HepG2 (cell line): ENCODE results near the gene CRIM1. TPM values are rescaled to one million over a fixed set of nuclear protein-coding genes. Genes with fewer than 3 reads are reported as not detected.

ENCODE experiments used
- ATAC-seq: fragments of 200-7000 bp; cut with Tn5 transposase; 3 replicates; pipeline ENCODE4 v1.9.1; 2020; ENCODE audit warnings: mild to moderate bottlenecking, moderate library complexity
- BruUV-seq: library from RNA; stranded (reverse); fragments of 400-500 nt; replicated peaks from 2 replicates; lab custom pipeline; 2021; lab: Mats Ljungman, UMichigan
- CTCF ChIA-PET: fragments of 300-600 bp; formaldehyde crosslinking; extraction: SDS; loops from one replicate; lab custom pipeline; 2021; ENCODE audit warnings: low total read pairs, inconsistent platforms, low intra/inter-chr PET ratio; lab: Yijun Ruan, JAX
- POLR2A ChIA-PET: fragments of 350-600 bp; sonication (Branson Sonifier 250); formaldehyde crosslinking; loops from one replicate; lab custom pipeline; 2020; ENCODE audit warnings: antibody characterized with exemption, inconsistent platforms; lab: Yijun Ruan, JAX
- DNase-seq: peaks from one replicate; pipeline ENCODE4 v3.0.0-alpha.2; 2015; ENCODE audit warnings: low spot score
- FAIRE-seq: peaks from 3 replicates; lab custom pipeline; 2011; peaks lifted over from hg19 to GRCh38; lab: Jason Lieb, UNC
- H2AFZ ChIP-seq: one replicate; pipeline ENCODE4 v1.6.1; 2011; ENCODE audit warnings: low read length, inconsistent platforms
- H3K27ac ChIP-seq: fragments of 300-600 bp; 3 replicates; pipeline ENCODE4 v1.8.0; 2011; ENCODE audit warnings: mixed run types, mild to moderate bottlenecking, mixed read lengths, low read length, inconsistent platforms; ENCODE audit not compliant: insufficient read depth; ENCODE audit errors: extremely low read length
- H3K27me3 ChIP-seq, 2 experiments: fragments of 200-600 bp in 1 of 2; 2 replicates in 1 of 2; 3 replicates in 1 of 2; pipeline versions ENCODE4 v1.6.0 to v1.8.0; 2011; ENCODE audit warnings: low read length in 2 of 2, mild to moderate bottlenecking in 2 of 2, moderate library complexity in 2 of 2, inconsistent platforms in 1 of 2; ENCODE audit not compliant: insufficient read depth in 2 of 2, control insufficient read depth in 1 of 2
- H3K36me3 ChIP-seq, 2 experiments: fragments of 200-600 bp in 1 of 2; replicated peaks in 1 of 2; 2 replicates in 1 of 2; 3 replicates in 1 of 2; pipeline versions ENCODE4 v1.5.1 to v1.8.0; 2011; ENCODE audit warnings: low read length in 2 of 2, inconsistent platforms in 1 of 2; ENCODE audit not compliant: insufficient read depth in 2 of 2, control insufficient read depth in 1 of 2
- H3K4me1 ChIP-seq: 2 replicates; pipeline ENCODE4 v1.5.1; 2012; ENCODE audit warnings: low read length, inconsistent platforms; ENCODE audit not compliant: insufficient read depth
- H3K4me2 ChIP-seq: 2 replicates; pipeline ENCODE4 v1.6.0; 2011; ENCODE audit warnings: low read depth, low read length, inconsistent platforms
- H3K4me3 ChIP-seq, 3 experiments: fragments of 200-600 bp in 1 of 3; sonication (generic), shearing (Covaris generic) in 1 of 3; replicated peaks in 1 of 3; 2 replicates each; pipeline ENCODE4 v1.5.1; 2011 to 2016; ENCODE audit warnings: low read length in 3 of 3, inconsistent platforms in 2 of 3, low read depth in 2 of 3, mild to moderate bottlenecking in 2 of 3, control low read depth in 1 of 3, mixed read lengths in 1 of 3; ENCODE audit not compliant: insufficient read depth in 1 of 3
- H3K79me2 ChIP-seq: one replicate; pipeline ENCODE4 v1.6.1; 2011; ENCODE audit warnings: low read length, inconsistent platforms; ENCODE audit not compliant: insufficient read depth
- H3K9ac ChIP-seq: 2 replicates; pipeline ENCODE4 v1.6.0; 2011; ENCODE audit warnings: mild to moderate bottlenecking, low read depth, low read length, inconsistent platforms; ENCODE audit not compliant: insufficient read depth
- H3K9me3 ChIP-seq: 2 replicates; pipeline ENCODE4 v1.5.1; 2012; ENCODE audit warnings: mild to moderate bottlenecking, low read length
- H4K20me1 ChIP-seq: 2 replicates; pipeline ENCODE4 v1.6.0; 2011; ENCODE audit warnings: inconsistent platforms, mild to moderate bottlenecking, low read length, moderate library complexity; ENCODE audit not compliant: insufficient read depth
- CEBPB ChIP-seq: IDR thresholded peaks from 2 replicates; pipeline ENCODE4 v1.6.1; 2011; ENCODE audit warnings: low read depth, low read length, improper control_type of control experiment, borderline replicate concordance
- CEBPZ ChIP-seq: IDR thresholded peaks from 2 replicates; pipeline ENCODE4 v1.6.1; 2012; ENCODE audit warnings: low read length, improper control_type of control experiment
- WGBS: methylation state at CpG from one replicate; pipeline ENCODE4 v1.1.6; 2017; ENCODE audit warnings: low lambda C conversion rate; 5-methylcytosine and 5-hydroxymethylcytosine counted together
- in situ Hi-C: cut with HindIII; loops from 2 replicates; pipeline ENCODE4 v1.10.0; 2017; ENCODE audit warnings: low pct_unique_long_range_greater_than_20kb; ENCODE audit not compliant: extremely low pct_ligation_motif_present
- intact Hi-C: fragments of 100-400 bp; cut with micrococcal nuclease; formaldehyde crosslinking; loops from one replicate; pipeline ENCODE4 v1.10.0; 2022; ENCODE audit not compliant: unreplicated experiment
- polyA plus RNA-seq, 8 experiments: library from polyadenylated mRNA; depleted of rRNA in 3 of 8; stranded (reverse) in 7 of 8; unstranded in 1 of 8; fragments of >200 nt; fragmentation: Illumina TruSeq in 4 of 8; extraction: Trizol in 4 of 8; gene quantifications; 2 replicates each; pipeline versions ENCODE4 v1.2.1 to v1.2.3, GENCODE V29; 2011 to 2016; ENCODE audit warnings: low read depth in 4 of 8, missing spikeins in 1 of 8, mixed read lengths in 1 of 8; ENCODE audit not compliant: insufficient read depth in 1 of 8
- total RNA-seq, 5 experiments: library from RNA; depleted of rRNA; stranded (reverse); fragments of >200 nt; fragmentation: Illumina TruSeq; extraction: Trizol; gene quantifications; 2 replicates each; pipeline ENCODE4 v1.2.3, GENCODE V29; 2016; ENCODE audit warnings: low read depth in 1 of 5

Gene CRIM1
- total and polyA plus RNA-seq, 2 of the 13 experiments (the other 11 are each of a cell fraction or from before 2014, with no cell fraction given) = 39.1 to 69.9 TPM

GRCh38 chr2:36399050-36399449 lies 43.5 kb downstream of the CRIM1 start:
- WGBS = 96% methylated on average over 2 of the region's 2 CpGs
- FAIRE-seq = no peak

More at GRCh38 chr2:36399050-36399449, 43.5 kb downstream of the CRIM1 start:
- intact Hi-C loops (loop anchor here (5.0 kb wide), 1 partner anchor 42 kb away; the partner anchor contains the start of gene CRIM1), in situ Hi-C loops (no loop called here)
- H3K27ac ChIP-seq = no peak overlapping the region
- H3K4me3 ChIP-seq = no peak overlapping the region
- no peak overlapping the region for H3K9ac ChIP-seq
- H3K4me1 ChIP-seq = peaks cover 32% of the 10 kb centered on the region
- DNase-seq (no peak), ATAC-seq (no peak)
- no peaks in the 10 kb centered on the region for H3K27me3 ChIP-seq
- peaks cover 7 to 38% of the 10 kb centered on the region in 2 experiments; a peak in 4 of 5 replicates for H3K36me3 ChIP-seq
- H3K79me2 ChIP-seq = peaks cover 54% of the 10 kb centered on the region
- ChIA-PET CTCF (no interaction called here), POLR2A (no interaction called here)
- H3K9me3 ChIP-seq = no peaks in the 10 kb centered on the region
- H2AFZ ChIP-seq = no peak overlapping the region
- TF ChIP-seq CEBPZ (no peak), CEBPB (peak; percentile 29; the same call in 1 of the 2 replicates)
- no peaks in the 10 kb centered on the region; the same call in 1 of the 2 replicates for H4K20me1 ChIP-seq
- no TSS peak for BruUV-seq
- H3K4me2 ChIP-seq = no peak overlapping the region
